HFFc6 (cell line): Measurements from ENCODE around the gene UBE2V1. TPM values are rescaled to one million over a fixed set of nuclear protein-coding genes. Genes with fewer than 3 reads are reported as not detected.

ENCODE experiments used
- DNase-seq: peaks from one replicate; pipeline ENCODE4 v3.0.0-alpha.2; 2018
- H3K27ac Mint-ChIP-seq: 2 replicates; pipeline ENCODE4 v1.8.0; 2020; ENCODE audit warnings: mild to moderate bottlenecking, mixed read lengths
- H3K27me3 Mint-ChIP-seq: 2 replicates; pipeline ENCODE4 v1.8.0; 2021; ENCODE audit warnings: mild to moderate bottlenecking, moderate library complexity, mixed read lengths; ENCODE audit not compliant: insufficient read depth
- H3K36me3 Mint-ChIP-seq: 2 replicates; pipeline ENCODE4 v1.8.0; 2021; ENCODE audit warnings: low read depth, mixed read lengths
- H3K4me1 Mint-ChIP-seq: 2 replicates; pipeline ENCODE4 v1.8.0; 2020; ENCODE audit warnings: low read depth, mixed read lengths
- H3K4me3 Mint-ChIP-seq: 2 replicates; pipeline ENCODE4 v1.8.0; 2020; ENCODE audit warnings: mild to moderate bottlenecking, moderate library complexity, mixed read lengths
- H3K9me3 Mint-ChIP-seq: 2 replicates; pipeline ENCODE4 v1.8.0; 2020; ENCODE audit warnings: mild to moderate bottlenecking, mixed read lengths
- total RNA-seq, 6 experiments: library from RNA; stranded (reverse); fragmentation: NEBNext Ultra II Directional; extraction: Animal tissue kit (Norgen Biotek cat#: 25700); gene quantifications; 2 replicates in 1 of 6; 3 replicates in 5 of 6; pipeline ENCODE4 v1.2.3, GENCODE V29; 2021
- TF ChIP-seq, protein P1 (sequence below): fragments of 200-600 bp; sonication (generic); IDR thresholded peaks from 2 replicates; pipeline ENCODE4 v1.5.0; 2021; ENCODE audit warnings: antibody characterized with exemption, mild to moderate bottlenecking

UBE2V1 gene
- total RNA-seq, 6 experiments from 2014 or later = 192 to 242 (median 210) TPM

DNA sequence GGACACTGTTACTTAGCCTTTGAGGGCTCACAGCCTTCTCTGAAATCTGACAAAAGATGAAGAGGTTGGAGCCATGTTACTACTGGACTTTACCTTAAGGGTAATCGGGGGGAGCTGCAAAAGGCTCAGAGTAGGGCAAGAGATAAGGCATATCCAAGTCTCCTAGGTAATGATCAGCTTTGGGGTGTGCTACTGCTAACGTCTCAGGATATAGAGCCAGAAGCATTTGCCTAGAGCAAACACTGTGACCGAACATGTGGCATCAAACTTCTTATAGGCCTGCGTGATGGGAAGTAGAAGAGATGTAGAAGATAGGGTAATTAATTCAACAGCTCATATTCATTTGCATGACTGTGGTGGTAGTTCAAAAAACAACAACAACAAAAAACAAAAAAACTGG lies 11.1 kb downstream of the UBE2V1 start:
- TF ChIP-seq, protein P1, sequence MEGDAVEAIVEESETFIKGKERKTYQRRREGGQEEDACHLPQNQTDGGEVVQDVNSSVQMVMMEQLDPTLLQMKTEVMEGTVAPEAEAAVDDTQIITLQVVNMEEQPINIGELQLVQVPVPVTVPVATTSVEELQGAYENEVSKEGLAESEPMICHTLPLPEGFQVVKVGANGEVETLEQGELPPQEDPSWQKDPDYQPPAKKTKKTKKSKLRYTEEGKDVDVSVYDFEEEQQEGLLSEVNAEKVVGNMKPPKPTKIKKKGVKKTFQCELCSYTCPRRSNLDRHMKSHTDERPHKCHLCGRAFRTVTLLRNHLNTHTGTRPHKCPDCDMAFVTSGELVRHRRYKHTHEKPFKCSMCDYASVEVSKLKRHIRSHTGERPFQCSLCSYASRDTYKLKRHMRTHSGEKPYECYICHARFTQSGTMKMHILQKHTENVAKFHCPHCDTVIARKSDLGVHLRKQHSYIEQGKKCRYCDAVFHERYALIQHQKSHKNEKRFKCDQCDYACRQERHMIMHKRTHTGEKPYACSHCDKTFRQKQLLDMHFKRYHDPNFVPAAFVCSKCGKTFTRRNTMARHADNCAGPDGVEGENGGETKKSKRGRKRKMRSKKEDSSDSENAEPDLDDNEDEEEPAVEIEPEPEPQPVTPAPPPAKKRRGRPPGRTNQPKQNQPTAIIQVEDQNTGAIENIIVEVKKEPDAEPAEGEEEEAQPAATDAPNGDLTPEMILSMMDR = no peak
- H3K27ac Mint-ChIP-seq = no peak overlapping the region
- peaks cover 74% of the 10 kb centered on the region for H3K4me1 Mint-ChIP-seq
- no peaks in the 10 kb centered on the region for H3K9me3 Mint-ChIP-seq
- no peak for DNase-seq
- no peak overlapping the region for H3K4me3 Mint-ChIP-seq
- peaks cover 16% of the 10 kb centered on the region for H3K36me3 Mint-ChIP-seq
- peaks cover 1% of the 10 kb centered on the region; the same call in 1 of the 2 replicates for H3K27me3 Mint-ChIP-seq

DNA sequence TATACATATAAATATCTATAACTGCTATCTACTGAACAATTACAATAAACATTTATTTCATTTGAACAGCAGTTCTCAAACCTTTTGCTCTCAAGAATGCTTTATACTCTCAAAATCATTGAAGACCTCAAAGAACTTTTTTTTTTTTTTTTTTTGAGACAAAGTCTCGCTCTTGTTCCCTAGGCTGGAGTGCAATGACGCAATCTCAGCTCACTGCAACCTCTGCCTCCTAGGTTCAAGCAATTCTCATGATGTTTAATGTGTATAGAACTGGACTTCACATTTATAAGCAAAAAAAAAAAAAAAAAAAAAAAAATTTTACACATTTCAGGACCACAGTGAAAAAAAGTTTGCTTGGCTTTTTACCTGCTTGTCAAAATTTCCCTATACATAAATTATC lies 11.7 kb downstream of the UBE2V1 start:
- no peak for DNase-seq
- H3K9me3 Mint-ChIP-seq = no peaks in the 10 kb centered on the region

DNA sequence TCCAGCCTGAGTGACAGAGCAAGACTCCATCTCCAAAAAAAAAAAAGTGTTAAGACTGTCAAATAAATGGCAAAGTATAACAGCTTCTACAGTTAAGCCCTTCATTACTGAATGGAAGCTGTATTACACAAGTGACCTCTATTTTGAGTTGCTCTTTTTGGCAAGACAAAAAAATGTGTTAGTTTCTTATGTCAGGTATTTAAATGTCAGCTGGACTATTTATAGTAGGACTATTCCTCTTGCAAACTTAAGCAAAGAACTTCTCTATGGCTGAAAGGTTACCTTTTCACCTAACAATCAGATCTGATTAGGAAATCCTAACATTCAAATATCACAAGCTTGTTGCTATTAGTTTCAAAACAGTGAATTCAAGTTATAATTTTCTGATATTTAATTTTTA lies 12.4 kb downstream of the UBE2V1 start:
- no peak for DNase-seq
- Mint-ChIP-seq H3K4me1 (peaks cover 69% of the 10 kb centered on the region), H3K4me3 (no peak overlapping the region), H3K27me3 (peaks cover 1% of the 10 kb centered on the region; the same call in 1 of the 2 replicates), H3K9me3 (no peaks in the 10 kb centered on the region), H3K27ac (no peak overlapping the region), H3K36me3 (peaks cover 27% of the 10 kb centered on the region)
- TF ChIP-seq, protein P1 = no peak

More for the DNA sequence above, 11.7 kb downstream of the UBE2V1 start:
- Mint-ChIP-seq H3K4me3 (no peak overlapping the region), H3K4me1 (peaks cover 68% of the 10 kb centered on the region), H3K27ac (no peak overlapping the region), H3K27me3 (peaks cover 1% of the 10 kb centered on the region; the same call in 1 of the 2 replicates), H3K36me3 (peaks cover 20% of the 10 kb centered on the region)
- TF ChIP-seq, protein P1 = no peak

DNA sequence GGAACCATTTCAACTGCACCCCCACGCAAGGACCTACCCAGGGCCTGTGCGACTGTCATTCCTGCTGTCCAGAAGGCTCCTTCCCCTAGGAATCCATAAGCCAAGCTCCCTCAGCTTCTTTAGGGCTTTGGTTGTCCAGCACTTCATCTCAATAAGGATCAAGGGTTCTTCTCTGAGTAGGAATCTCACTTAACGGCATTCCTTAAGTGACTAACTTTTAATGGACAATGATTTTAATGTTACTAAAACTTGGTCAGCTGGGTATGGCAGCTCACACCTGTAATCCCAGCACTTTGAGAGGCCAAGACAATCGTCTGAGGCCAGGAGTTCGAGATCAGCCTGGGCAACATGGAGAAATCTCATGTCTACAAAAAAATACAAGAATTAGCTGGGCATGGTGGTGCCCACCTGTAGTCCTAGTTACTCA lies 13.4 kb downstream of the UBE2V1 start:
- no peaks in the 10 kb centered on the region for H3K9me3 Mint-ChIP-seq
- H3K4me1 Mint-ChIP-seq = peaks cover 70% of the 10 kb centered on the region
- DNase-seq = no peak
- H3K4me3 Mint-ChIP-seq = no peak overlapping the region
- H3K27me3 Mint-ChIP-seq = peaks cover 1% of the 10 kb centered on the region; the same call in 1 of the 2 replicates
- TF ChIP-seq, protein P1 = no peak
- peaks cover 37% of the 10 kb centered on the region for H3K36me3 Mint-ChIP-seq
- peak overlapping the region; percentile 57; the same call in 1 of the 2 replicates for H3K27ac Mint-ChIP-seq

DNA sequence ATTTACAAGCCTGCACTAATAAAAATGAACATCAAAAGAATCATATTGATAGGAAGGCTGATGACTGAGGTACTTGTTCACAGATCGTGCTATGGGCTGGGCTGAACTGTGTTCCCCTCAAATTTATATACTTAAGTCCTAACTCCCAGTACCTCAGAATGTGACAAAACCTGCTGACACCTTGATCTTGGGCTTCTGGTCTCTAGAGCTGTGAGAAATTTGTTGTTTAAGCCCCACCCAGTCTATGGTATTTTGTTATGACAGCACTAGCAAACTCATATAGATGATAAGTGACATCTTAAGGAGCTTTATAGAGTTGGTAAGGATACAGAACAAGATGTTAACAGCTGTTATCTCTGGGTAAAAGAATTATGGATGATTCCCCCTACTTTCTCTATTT lies 13.8 kb downstream of the UBE2V1 start:
- H3K9me3 Mint-ChIP-seq = no peaks in the 10 kb centered on the region
- DNase-seq = no peak
- peaks cover 70% of the 10 kb centered on the region for H3K4me1 Mint-ChIP-seq
- peaks cover 1% of the 10 kb centered on the region; the same call in 1 of the 2 replicates for H3K27me3 Mint-ChIP-seq
- TF ChIP-seq, protein P1 = no peak
- H3K4me3 Mint-ChIP-seq = no peak overlapping the region
- H3K36me3 Mint-ChIP-seq = peaks cover 39% of the 10 kb centered on the region
- peak overlapping the region; percentile 57; the same call in 1 of the 2 replicates for H3K27ac Mint-ChIP-seq

DNA sequence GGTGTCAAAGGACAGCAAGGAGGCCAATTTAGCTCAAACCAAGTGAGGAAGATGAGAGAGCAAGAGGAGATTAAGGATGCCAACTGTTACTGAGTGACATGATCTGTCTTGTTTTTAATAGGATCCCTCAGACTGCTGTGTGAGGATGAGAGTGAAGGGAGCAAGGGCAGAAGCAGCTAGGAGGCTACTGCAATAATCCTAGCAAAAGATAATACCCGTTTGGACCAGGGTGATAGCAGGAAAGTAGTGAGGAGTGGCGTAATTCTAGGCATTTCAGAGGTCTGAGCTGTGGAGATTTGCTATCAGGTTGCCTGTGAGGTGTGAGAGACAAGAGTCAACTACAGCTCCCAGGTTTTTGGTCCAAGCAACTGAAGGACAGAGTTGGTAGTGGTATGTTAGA lies 14.7 kb downstream of the UBE2V1 start:
- H3K27ac Mint-ChIP-seq = no peak overlapping the region
- TF ChIP-seq, protein P1 = no peak

More for the DNA sequence above, 14.7 kb downstream of the UBE2V1 start:
- Mint-ChIP-seq H3K27me3 (peaks cover 1% of the 10 kb centered on the region; the same call in 1 of the 2 replicates), H3K36me3 (peaks cover 42% of the 10 kb centered on the region), H3K9me3 (no peaks in the 10 kb centered on the region), H3K4me3 (no peak overlapping the region), H3K4me1 (peaks cover 66% of the 10 kb centered on the region)
- no peak for DNase-seq
